HepG2 (cell line): ENCODE results near the gene MCAT. TPM values are rescaled to one million over a fixed set of nuclear protein-coding genes. Genes with fewer than 3 reads are reported as not detected.

ENCODE experiments used
- ATAC-seq: fragments of 200-7000 bp; cut with Tn5 transposase; 3 replicates; pipeline ENCODE4 v1.9.1; 2020; ENCODE audit warnings: mild to moderate bottlenecking, moderate library complexity
- BruUV-seq: library from RNA; stranded (reverse); fragments of 400-500 nt; replicated peaks from 2 replicates; lab custom pipeline; 2021; lab: Mats Ljungman, UMichigan
- CTCF ChIA-PET: fragments of 300-600 bp; formaldehyde crosslinking; extraction: SDS; loops from one replicate; lab custom pipeline; 2021; ENCODE audit warnings: low total read pairs, inconsistent platforms, low intra/inter-chr PET ratio; lab: Yijun Ruan, JAX
- POLR2A ChIA-PET: fragments of 350-600 bp; sonication (Branson Sonifier 250); formaldehyde crosslinking; loops from one replicate; lab custom pipeline; 2020; ENCODE audit warnings: antibody characterized with exemption, inconsistent platforms; lab: Yijun Ruan, JAX
- DNase-seq: peaks from one replicate; pipeline ENCODE4 v3.0.0-alpha.2; 2015; ENCODE audit warnings: low spot score
- FAIRE-seq: peaks from 3 replicates; lab custom pipeline; 2011; peaks lifted over from hg19 to GRCh38; lab: Jason Lieb, UNC
- H2AFZ ChIP-seq: one replicate; pipeline ENCODE4 v1.6.1; 2011; ENCODE audit warnings: low read length, inconsistent platforms
- H3K27ac ChIP-seq: fragments of 300-600 bp; 3 replicates; pipeline ENCODE4 v1.8.0; 2011; ENCODE audit warnings: mixed run types, mild to moderate bottlenecking, mixed read lengths, low read length, inconsistent platforms; ENCODE audit not compliant: insufficient read depth; ENCODE audit errors: extremely low read length
- H3K27me3 ChIP-seq, 2 experiments: fragments of 200-600 bp in 1 of 2; 2 replicates in 1 of 2; 3 replicates in 1 of 2; pipeline versions ENCODE4 v1.6.0 to v1.8.0; 2011; ENCODE audit warnings: low read length in 2 of 2, mild to moderate bottlenecking in 2 of 2, moderate library complexity in 2 of 2, inconsistent platforms in 1 of 2; ENCODE audit not compliant: insufficient read depth in 2 of 2, control insufficient read depth in 1 of 2
- H3K36me3 ChIP-seq, 2 experiments: fragments of 200-600 bp in 1 of 2; replicated peaks in 1 of 2; 2 replicates in 1 of 2; 3 replicates in 1 of 2; pipeline versions ENCODE4 v1.5.1 to v1.8.0; 2011; ENCODE audit warnings: low read length in 2 of 2, inconsistent platforms in 1 of 2; ENCODE audit not compliant: insufficient read depth in 2 of 2, control insufficient read depth in 1 of 2
- H3K4me1 ChIP-seq: 2 replicates; pipeline ENCODE4 v1.5.1; 2012; ENCODE audit warnings: low read length, inconsistent platforms; ENCODE audit not compliant: insufficient read depth
- H3K4me2 ChIP-seq: 2 replicates; pipeline ENCODE4 v1.6.0; 2011; ENCODE audit warnings: low read depth, low read length, inconsistent platforms
- H3K4me3 ChIP-seq, 3 experiments: fragments of 200-600 bp in 1 of 3; sonication (generic), shearing (Covaris generic) in 1 of 3; replicated peaks in 1 of 3; 2 replicates each; pipeline ENCODE4 v1.5.1; 2011 to 2016; ENCODE audit warnings: low read length in 3 of 3, inconsistent platforms in 2 of 3, low read depth in 2 of 3, mild to moderate bottlenecking in 2 of 3, control low read depth in 1 of 3, mixed read lengths in 1 of 3; ENCODE audit not compliant: insufficient read depth in 1 of 3
- H3K79me2 ChIP-seq: one replicate; pipeline ENCODE4 v1.6.1; 2011; ENCODE audit warnings: low read length, inconsistent platforms; ENCODE audit not compliant: insufficient read depth
- H3K9ac ChIP-seq: 2 replicates; pipeline ENCODE4 v1.6.0; 2011; ENCODE audit warnings: mild to moderate bottlenecking, low read depth, low read length, inconsistent platforms; ENCODE audit not compliant: insufficient read depth
- H3K9me3 ChIP-seq: 2 replicates; pipeline ENCODE4 v1.5.1; 2012; ENCODE audit warnings: mild to moderate bottlenecking, low read length
- H4K20me1 ChIP-seq: 2 replicates; pipeline ENCODE4 v1.6.0; 2011; ENCODE audit warnings: inconsistent platforms, mild to moderate bottlenecking, low read length, moderate library complexity; ENCODE audit not compliant: insufficient read depth
- KMT2A ChIP-seq: sonication (generic); formaldehyde crosslinking; IDR thresholded peaks from 2 replicates; pipeline ENCODE4 v1.4.0; 2020; ENCODE audit warnings: missing genetic modification reagents
- POGZ ChIP-seq: sonication (generic); formaldehyde crosslinking; IDR thresholded peaks from 2 replicates; pipeline ENCODE4 v1.4.0; 2020; ENCODE audit warnings: mild to moderate bottlenecking, missing genetic modification reagents
- TGIF2 ChIP-seq: IDR thresholded peaks from 2 replicates; pipeline ENCODE4 v1.6.1; 2016; ENCODE audit warnings: control low read depth, missing compliant biosample characterization
- ZC3H4 ChIP-seq: sonication (generic); formaldehyde crosslinking; IDR thresholded peaks from 2 replicates; pipeline ENCODE4 v1.4.0; 2020; ENCODE audit warnings: missing genetic modification reagents, borderline replicate concordance
- ZNF33B ChIP-seq: sonication (generic); formaldehyde crosslinking; IDR thresholded peaks from 2 replicates; pipeline ENCODE4 v1.5.1; 2020; ENCODE audit warnings: mild to moderate bottlenecking, missing genetic modification reagents
- ZNF660 ChIP-seq: sonication (generic); formaldehyde crosslinking; IDR thresholded peaks from 2 replicates; pipeline ENCODE4 v1.5.1; 2020; ENCODE audit warnings: mild to moderate bottlenecking, low read depth, missing genetic modification reagents, borderline replicate concordance
- WGBS: methylation state at CpG from one replicate; pipeline ENCODE4 v1.1.6; 2017; ENCODE audit warnings: low lambda C conversion rate; 5-methylcytosine and 5-hydroxymethylcytosine counted together
- in situ Hi-C: cut with HindIII; loops from 2 replicates; pipeline ENCODE4 v1.10.0; 2017; ENCODE audit warnings: low pct_unique_long_range_greater_than_20kb; ENCODE audit not compliant: extremely low pct_ligation_motif_present
- intact Hi-C: fragments of 100-400 bp; cut with micrococcal nuclease; formaldehyde crosslinking; loops from one replicate; pipeline ENCODE4 v1.10.0; 2022; ENCODE audit not compliant: unreplicated experiment
- polyA plus RNA-seq, 8 experiments: library from polyadenylated mRNA; depleted of rRNA in 3 of 8; stranded (reverse) in 7 of 8; unstranded in 1 of 8; fragments of >200 nt; fragmentation: Illumina TruSeq in 4 of 8; extraction: Trizol in 4 of 8; gene quantifications; 2 replicates each; pipeline versions ENCODE4 v1.2.1 to v1.2.3, GENCODE V29; 2011 to 2016; ENCODE audit warnings: low read depth in 4 of 8, missing spikeins in 1 of 8, mixed read lengths in 1 of 8; ENCODE audit not compliant: insufficient read depth in 1 of 8
- total RNA-seq, 5 experiments: library from RNA; depleted of rRNA; stranded (reverse); fragments of >200 nt; fragmentation: Illumina TruSeq; extraction: Trizol; gene quantifications; 2 replicates each; pipeline ENCODE4 v1.2.3, GENCODE V29; 2016; ENCODE audit warnings: low read depth in 1 of 5
- TF ChIP-seq, protein P1 (sequence below): sonication (generic); formaldehyde crosslinking; IDR thresholded peaks from 2 replicates; pipeline ENCODE4 v1.4.0; 2020; ENCODE audit warnings: missing genetic modification reagents
- TF ChIP-seq, protein P2 (sequence below): sonication (generic); formaldehyde crosslinking; IDR thresholded peaks from 2 replicates; pipeline ENCODE4 v1.9.0; 2022; ENCODE audit warnings: low read depth, missing genetic modification reagents

The MCAT gene
- total and polyA plus RNA-seq, 2 of the 13 experiments (the other 11 are each of a cell fraction or from before 2014, with no cell fraction given): 9.3 to 16.7 TPM

- no peak for FAIRE-seq
- Histone ChIP-seq H3K27me3 (no peaks in the 10 kb centered on the region), H3K9ac (no peak overlapping the region), H3K27ac (no peak overlapping the region), H3K79me2 (peaks cover 12% of the 10 kb centered on the region), H3K9me3 (no peaks in the 10 kb centered on the region), H3K4me2 (no peak overlapping the region), H3K36me3 (peaks cover 9 to 25% of the 10 kb centered on the region in 2 experiments; a peak in 4 of 5 replicates), H2AFZ (no peak overlapping the region), H4K20me1 (no peaks in the 10 kb centered on the region), H3K4me3 (no peak overlapping the region), H3K4me1 (peaks cover 24% of the 10 kb centered on the region)
- ATAC-seq: no peak
- no TSS peak for BruUV-seq
- ChIA-PET POLR2A (no interaction called here), CTCF (no interaction called here)
- DNase-seq: no peak
- intact Hi-C loops: no loop called here
- WGBS: 97% methylated on average over 7 of the region's 13 CpGs
- in situ Hi-C loops: no loop called here
- TF ChIP-seq, protein P1, sequence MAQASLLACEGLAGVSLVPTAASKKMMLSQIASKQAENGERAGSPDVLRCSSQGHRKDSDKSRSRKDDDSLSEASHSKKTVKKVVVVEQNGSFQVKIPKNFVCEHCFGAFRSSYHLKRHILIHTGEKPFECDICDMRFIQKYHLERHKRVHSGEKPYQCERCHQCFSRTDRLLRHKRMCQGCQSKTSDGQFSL: no peak
- no peak for TF ChIP-seq ZNF33B (CRISPR knock-in tag)
- no peak for TF ChIP-seq POGZ (CRISPR knock-in tag)
- TF ChIP-seq ZNF660 (CRISPR knock-in tag): no peak
- TF ChIP-seq ZC3H4 (CRISPR knock-in tag): no peak
- no peak for TF ChIP-seq TGIF2 (CRISPR knock-in tag)
- no peak for TF ChIP-seq KMT2A (CRISPR knock-in tag)
- TF ChIP-seq, protein P2, sequence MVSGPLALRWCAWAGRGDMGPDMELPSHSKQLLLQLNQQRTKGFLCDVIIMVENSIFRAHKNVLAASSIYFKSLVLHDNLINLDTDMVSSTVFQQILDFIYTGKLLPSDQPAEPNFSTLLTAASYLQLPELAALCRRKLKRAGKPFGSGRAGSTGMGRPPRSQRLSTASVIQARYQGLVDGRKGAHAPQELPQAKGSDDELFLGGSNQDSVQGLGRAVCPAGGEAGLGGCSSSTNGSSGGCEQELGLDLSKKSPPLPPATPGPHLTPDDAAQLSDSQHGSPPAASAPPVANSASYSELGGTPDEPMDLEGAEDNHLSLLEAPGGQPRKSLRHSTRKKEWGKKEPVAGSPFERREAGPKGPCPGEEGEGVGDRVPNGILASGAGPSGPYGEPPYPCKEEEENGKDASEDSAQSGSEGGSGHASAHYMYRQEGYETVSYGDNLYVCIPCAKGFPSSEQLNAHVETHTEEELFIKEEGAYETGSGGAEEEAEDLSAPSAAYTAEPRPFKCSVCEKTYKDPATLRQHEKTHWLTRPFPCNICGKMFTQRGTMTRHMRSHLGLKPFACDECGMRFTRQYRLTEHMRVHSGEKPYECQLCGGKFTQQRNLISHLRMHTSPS (CRISPR knock-in tag): no peak
These were observed 38.3 kb upstream of the MCAT start for GRCh38 chr22:43181321-43182076.
